ENCODE results near the gene CTIF.

DNA sequence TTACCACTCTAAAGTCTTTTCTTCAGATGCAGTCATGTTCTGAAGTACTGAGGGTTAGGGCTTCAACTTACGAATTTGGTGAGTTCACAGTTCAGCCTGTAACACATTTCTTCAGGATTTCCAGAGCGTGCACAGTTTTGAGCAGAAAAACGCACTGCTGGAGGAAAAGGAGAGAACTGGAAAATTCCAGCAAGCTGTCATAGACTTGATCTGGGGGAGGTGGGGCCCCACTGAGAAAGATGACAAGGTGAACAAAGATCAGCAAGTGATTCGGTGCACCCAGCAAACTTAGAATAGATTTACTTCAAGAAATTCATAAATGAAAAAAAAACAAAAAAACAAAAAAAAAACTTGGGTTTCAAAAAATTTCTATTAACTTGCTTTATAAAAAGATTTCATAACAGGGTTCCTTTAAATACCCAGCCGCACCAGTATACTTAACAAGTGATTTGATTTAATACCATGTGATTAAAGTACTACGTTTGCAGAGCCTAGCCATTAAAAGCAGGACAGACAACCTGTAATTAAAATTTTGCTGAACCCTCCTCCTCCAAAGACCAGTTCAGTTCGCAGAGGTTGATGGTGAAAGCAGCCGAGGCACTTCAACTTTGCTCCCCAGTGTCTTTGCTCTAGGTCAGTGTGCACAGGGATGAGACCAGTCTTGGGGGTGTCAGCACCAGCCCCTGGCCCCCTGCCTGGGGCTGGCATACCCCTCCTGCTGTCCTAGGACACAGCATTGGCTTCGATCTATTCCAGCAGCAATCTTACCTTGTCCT lies 30.5 kb downstream of the CTIF start:
- TF ChIP-seq, protein P1, sequence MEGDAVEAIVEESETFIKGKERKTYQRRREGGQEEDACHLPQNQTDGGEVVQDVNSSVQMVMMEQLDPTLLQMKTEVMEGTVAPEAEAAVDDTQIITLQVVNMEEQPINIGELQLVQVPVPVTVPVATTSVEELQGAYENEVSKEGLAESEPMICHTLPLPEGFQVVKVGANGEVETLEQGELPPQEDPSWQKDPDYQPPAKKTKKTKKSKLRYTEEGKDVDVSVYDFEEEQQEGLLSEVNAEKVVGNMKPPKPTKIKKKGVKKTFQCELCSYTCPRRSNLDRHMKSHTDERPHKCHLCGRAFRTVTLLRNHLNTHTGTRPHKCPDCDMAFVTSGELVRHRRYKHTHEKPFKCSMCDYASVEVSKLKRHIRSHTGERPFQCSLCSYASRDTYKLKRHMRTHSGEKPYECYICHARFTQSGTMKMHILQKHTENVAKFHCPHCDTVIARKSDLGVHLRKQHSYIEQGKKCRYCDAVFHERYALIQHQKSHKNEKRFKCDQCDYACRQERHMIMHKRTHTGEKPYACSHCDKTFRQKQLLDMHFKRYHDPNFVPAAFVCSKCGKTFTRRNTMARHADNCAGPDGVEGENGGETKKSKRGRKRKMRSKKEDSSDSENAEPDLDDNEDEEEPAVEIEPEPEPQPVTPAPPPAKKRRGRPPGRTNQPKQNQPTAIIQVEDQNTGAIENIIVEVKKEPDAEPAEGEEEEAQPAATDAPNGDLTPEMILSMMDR (conservative IDR thresholded peaks at IDR 0.05; ENCODE audit: low read length): no peak
- TF ChIP-seq EZH2phosphoT487 (IDR thresholded peaks at IDR 0.05; ENCODE audit: borderline replicate concordance, low read depth, low read length): no peak

Data from OCI-LY7 (cell line).